ENCODE results near the gene CLASP1. TPM values are rescaled to one million over a fixed set of nuclear protein-coding genes. Genes with fewer than 3 reads are reported as not detected.
A peak's percentile ranks its signal among the peaks of the same experiment; 100 is the strongest.

CLASP1 gene
- total RNA-seq, 1 donor from 2014 or later = 90.4 TPM

DNA sequence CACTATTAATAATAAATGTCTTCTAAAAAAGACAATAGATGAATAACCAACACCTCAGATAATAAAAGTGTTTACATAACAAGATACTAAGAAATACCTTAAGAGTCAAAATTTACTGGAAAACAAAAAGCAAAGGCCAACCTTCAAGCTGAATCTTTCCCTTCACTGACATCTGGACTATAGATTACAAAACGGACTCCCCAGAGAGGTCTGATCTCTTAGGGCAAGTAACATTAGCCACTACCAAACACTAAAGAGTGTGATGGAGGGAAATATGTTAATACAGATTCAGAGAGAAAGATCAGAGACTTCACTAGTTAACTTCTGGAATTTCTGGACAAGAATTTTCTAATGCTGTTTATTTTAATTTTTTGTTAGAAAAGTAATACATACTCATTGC, 13.9 kb downstream of the CLASP1 start:
- H3K27me3 ChIP-seq = no peaks in the 10 kb centered on the region
- H3K4me1 ChIP-seq = peaks cover 15% of the 10 kb centered on the region
- no peak for TF ChIP-seq POLR2A (IDR thresholded peaks at IDR 0.05)
- TF ChIP-seq CTCF (IDR thresholded peaks at IDR 0.05) = no peak
- no peak for TF ChIP-seq POLR2AphosphoS5 (IDR thresholded peaks at IDR 0.05; ENCODE audit: insufficient read depth in 1 of 2, low read depth in 1 of 2)
- H3K9me3 ChIP-seq = no peaks in the 10 kb centered on the region
- no peaks in the 10 kb centered on the region for H3K36me3 ChIP-seq
- intact Hi-C loops (cut with DNase I) = no loop called here
- H3K27ac ChIP-seq = no peak overlapping the region
- H3K4me3 ChIP-seq = no peak overlapping the region
- DNase-seq (ENCODE audit: extremely low spot score in 2 of 2) = no peak

DNA sequence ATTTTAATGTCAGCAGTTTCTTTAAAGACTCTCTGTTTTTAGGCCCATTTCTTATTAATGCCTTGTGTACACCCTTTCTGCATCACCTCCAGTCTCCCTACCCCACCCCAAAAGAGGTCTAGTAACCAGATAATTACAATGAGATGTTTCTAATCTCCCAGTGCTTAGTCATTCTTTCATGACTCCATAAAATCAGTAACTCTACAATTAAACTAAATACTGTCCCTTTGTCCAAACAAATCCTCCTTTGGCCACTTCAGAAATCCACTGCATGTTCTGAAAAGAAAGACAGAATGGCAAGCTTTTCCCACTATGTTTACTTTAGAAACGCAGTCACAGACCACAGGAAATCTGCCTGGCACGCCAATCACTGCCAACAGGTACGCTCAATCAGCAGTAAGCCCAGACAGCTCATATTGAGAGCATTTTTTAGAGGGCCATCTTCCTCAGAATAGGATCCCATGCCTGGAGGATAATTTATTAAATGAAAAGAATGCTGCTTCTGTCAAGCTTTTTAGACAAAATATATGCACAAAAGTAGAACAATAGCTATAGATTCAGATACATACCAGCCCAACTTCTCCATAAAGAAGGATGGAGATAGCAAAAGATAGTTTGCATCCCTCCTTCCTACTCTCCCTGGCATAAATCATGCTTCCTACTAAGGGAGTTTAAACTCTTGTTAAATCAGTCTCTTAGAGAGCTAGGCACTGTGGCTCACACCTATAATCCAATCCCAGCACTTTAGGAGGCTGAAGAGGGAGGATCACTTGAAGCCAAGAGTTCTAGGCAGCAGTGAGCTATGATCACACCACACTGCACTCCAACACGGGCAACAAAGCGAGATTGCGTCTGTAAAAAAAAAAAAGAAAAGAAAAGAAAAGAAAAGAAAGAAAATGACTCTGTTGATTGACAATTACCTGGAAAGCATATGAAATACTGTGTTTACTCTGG, 14.6 kb downstream of the CLASP1 start:
- DNase-seq (ENCODE audit: extremely low spot score in 2 of 2) = no peak
- intact Hi-C loops (cut with DNase I) = no loop called here
- Histone ChIP-seq H3K27me3 (no peaks in the 10 kb centered on the region), H3K27ac (no peak overlapping the region), H3K4me1 (peaks cover 15% of the 10 kb centered on the region), H3K9me3 (no peaks in the 10 kb centered on the region), H3K36me3 (no peaks in the 10 kb centered on the region), H3K4me3 (no peak overlapping the region)
- TF ChIP-seq POLR2AphosphoS5 (IDR thresholded peaks at IDR 0.05; ENCODE audit: insufficient read depth in 1 of 2, low read depth in 1 of 2) (no peak), CTCF (IDR thresholded peaks at IDR 0.05) (no peak), POLR2A (IDR thresholded peaks at IDR 0.05) (no peak)

DNA sequence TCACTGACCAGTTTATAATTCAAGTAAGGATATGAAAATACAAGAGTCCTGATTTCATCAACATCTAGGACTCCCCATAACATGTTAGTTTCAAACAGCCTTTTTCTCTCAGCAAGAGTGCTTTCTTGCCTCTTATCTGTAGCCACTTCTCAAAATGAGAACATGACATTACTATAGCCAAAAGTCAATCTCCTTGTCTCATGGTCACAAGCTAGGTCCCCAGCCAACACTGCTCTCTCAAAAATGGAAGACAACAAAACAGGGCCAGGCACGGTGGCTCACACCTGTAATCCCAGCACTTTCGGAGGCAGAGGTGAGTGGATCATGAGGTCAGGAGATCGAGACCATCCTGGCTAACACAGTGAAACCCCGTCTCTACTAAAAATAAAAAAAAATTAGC, 15.8 kb downstream of the CLASP1 start:
- H3K36me3 ChIP-seq = no peaks in the 10 kb centered on the region
- intact Hi-C loops (cut with DNase I) = no loop called here
- H3K27me3 ChIP-seq = no peaks in the 10 kb centered on the region
- TF ChIP-seq POLR2A (IDR thresholded peaks at IDR 0.05) (no peak), POLR2AphosphoS5 (IDR thresholded peaks at IDR 0.05; ENCODE audit: insufficient read depth in 1 of 2, low read depth in 1 of 2) (no peak), CTCF (IDR thresholded peaks at IDR 0.05) (no peak)
- H3K9me3 ChIP-seq = no peaks in the 10 kb centered on the region
- H3K4me1 ChIP-seq = peaks cover 15% of the 10 kb centered on the region
- no peak overlapping the region for H3K27ac ChIP-seq
- DNase-seq (ENCODE audit: extremely low spot score in 2 of 2) = peak in 1 of 2 donors; percentile 12
- no peak overlapping the region for H3K4me3 ChIP-seq

- peaks cover 21% of the 10 kb centered on the region for H3K4me1 ChIP-seq
- H3K36me3 ChIP-seq = no peaks in the 10 kb centered on the region
- H3K27me3 ChIP-seq = no peaks in the 10 kb centered on the region
- DNase-seq (ENCODE audit: extremely low spot score in 2 of 2) = no peak
- intact Hi-C loops (cut with DNase I) = no loop called here
- no peak for TF ChIP-seq POLR2AphosphoS5 (IDR thresholded peaks at IDR 0.05; ENCODE audit: insufficient read depth in 1 of 2, low read depth in 1 of 2)
- no peak for TF ChIP-seq CTCF (IDR thresholded peaks at IDR 0.05)
- TF ChIP-seq POLR2A (IDR thresholded peaks at IDR 0.05) = no peak
- H3K9me3 ChIP-seq = no peaks in the 10 kb centered on the region
- no peak overlapping the region for H3K4me3 ChIP-seq
- no peak overlapping the region for H3K27ac ChIP-seq
Measured at GRCh38 chr2:121627525-121628050, 21.7 kb downstream of the CLASP1 start.

All from vagina (tissue), 2 donors.